HG02759 (cell line): ENCODE data around the gene PELI3.
"Not testable (repeated sequence)": the region's sequence is repeated elsewhere in the genome, so short reads cannot be mapped to it uniquely, and the experiment has no call there.

Experiments used
- ATAC-seq: cut with Tn5 transposase; IDR thresholded peaks from one replicate; pipeline ENCODE4 v1.9.1; 2021; ENCODE audit warnings: mild to moderate bottlenecking, moderate library complexity; ENCODE audit not compliant: unreplicated experiment

Gene PELI3

DNA sequence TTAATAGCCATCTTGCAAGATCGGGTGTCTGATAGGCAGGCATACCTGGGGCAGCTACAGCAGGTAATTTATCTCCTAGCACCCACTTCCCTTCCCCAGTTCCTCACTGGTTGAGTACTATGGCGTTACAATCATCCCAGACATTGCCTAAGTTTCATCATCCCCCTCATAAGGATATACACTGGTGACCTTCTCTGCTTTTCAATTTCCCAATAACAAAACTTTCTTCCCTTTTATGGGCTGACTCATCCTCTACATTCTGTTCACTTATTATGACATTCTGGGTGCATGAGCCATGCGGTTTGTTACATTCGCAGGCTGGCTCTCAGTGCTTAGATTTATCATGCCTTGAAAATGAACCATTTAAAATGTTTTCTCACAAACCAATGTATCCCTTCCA lies 23.1 kb upstream of the PELI3 start:
- no peak for ATAC-seq

DNA sequence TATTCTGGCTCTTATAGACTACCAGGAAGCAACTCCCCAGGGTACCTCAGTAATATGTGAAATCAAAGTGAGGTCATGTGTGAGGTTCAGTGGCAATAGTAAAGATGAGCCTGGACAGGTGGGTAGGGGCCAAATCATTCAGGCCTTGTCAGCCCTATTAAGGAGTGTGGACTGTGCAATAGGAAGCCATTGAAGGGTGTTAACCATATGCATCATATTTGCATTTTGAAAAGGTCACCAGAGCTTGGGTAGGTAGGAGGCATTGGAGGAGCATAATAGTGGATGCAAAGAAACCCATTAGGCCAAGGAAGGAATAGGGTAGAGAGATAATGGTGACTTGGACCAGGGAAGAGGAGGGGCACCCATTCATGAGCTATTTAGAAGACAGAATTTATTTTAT lies 19.7 kb upstream of the PELI3 start:
- no peak for ATAC-seq

DNA sequence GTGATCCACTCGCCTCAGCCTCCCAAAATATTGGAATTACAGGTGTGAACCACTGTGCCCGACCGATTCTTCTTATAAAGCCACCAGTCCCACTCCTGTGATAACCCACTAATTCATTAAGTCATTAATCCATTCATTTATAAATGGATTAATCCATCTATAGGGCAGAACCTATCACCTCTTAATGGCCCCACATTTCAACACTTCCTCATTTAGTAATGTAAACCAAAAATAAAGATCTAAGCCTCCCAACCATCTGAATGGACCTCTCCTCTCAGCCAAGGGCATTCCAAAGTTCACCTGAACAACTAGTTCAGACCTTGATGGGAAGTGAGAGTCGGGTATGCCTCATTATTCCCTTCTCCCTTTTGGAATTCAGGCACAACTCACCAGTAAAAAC lies 18.2 kb upstream of the PELI3 start:
- no peak for ATAC-seq

DNA sequence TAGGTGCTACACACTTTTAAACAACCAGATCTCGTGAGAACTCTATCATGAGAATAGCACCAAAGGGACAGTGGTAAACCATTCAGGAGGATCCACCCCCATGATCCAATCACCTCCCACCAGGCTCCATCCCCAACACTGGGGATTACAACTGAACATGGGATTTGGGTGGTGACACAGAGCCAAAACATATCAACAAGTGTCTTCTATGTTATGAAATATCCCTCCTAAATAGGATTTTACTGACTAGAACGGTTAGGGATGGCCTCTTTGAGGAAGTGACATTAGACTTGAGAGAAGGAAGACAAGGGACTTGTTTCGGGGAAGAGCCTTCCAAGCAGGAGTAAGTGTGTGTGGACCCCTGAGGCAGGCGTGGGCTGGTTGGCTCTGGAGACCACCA lies 16.1 kb upstream of the PELI3 start:
- ATAC-seq, result no peak

DNA sequence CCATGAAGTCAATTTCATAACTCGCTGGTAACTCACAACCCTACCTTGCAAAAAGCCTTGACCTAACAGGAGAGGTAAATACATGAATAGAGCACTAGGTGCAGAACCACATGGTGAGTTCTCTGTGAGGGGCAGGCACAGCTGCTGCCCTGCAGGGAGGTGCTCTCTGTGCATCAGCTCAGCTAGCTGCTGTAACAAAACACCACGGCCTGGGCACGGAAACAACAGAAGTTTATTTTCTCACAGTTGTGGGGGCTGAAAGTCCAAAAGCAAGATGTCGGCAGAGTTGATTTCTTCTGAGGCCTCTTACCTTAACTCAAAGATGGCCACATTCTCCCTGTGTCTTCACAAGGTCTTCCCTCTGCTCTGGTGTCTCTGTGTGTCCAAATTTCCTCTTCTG lies 15.0 kb upstream of the PELI3 start:
- ATAC-seq, result no peak

DNA sequence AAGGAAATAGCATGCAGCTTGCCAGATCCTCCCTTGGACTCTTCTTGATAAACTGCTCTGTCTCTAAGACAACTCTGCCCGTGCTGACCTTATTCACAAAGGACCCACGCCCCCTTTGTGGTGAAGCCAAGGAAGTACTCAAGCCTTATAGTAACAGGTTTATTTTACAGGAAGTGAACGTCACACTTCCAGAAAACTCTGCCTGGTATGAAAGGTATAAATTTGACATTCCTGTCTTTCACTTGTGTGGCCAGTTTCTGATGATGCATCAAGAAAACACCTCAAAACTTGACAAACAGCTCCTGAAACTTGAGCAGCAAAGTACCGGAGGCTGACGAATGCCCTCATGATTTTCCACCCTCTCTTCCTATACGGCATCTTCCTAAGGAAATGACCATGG lies 12.5 kb upstream of the PELI3 start:
- ATAC-seq, result no peak

DNA sequence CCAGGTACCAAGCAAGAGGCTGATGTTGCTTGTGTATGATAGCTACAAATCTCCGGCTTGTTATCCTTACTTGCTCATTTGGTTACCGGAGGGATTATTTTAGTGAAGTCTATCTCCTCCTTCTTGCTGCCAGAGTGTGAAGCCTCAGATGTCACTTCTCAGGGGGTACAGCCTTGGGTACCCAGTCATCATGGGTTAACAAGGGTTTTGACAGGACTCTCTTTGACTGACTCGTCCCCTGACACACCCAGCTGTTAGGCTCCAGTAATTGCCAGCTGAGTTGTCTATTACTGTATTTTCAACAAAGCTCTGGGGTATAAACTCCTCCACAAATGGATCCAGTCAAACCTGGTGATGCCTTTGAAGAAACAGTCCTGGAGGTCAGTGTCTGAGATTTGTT lies 11.9 kb upstream of the PELI3 start:
- no peak for ATAC-seq

DNA sequence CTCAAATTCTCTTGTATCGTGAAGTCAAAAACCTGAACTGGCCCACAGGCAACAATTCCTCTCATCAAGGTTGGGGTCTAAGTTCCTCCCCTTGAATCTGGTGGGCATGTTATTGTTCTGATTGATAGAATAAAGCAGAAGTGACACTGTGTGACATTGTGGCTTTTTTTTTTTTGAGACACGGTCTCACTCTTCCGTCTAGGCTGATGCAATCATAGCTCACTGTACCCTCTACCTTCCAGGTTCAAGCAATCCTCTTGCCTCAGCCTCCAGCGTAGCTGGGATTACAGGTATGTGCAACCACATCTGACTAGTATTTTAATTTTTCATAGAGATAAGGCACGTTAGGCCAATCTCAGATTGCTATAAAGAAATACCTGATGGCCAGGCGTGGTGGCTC lies 8.9 kb upstream of the PELI3 start:
- ATAC-seq, result no peak

DNA sequence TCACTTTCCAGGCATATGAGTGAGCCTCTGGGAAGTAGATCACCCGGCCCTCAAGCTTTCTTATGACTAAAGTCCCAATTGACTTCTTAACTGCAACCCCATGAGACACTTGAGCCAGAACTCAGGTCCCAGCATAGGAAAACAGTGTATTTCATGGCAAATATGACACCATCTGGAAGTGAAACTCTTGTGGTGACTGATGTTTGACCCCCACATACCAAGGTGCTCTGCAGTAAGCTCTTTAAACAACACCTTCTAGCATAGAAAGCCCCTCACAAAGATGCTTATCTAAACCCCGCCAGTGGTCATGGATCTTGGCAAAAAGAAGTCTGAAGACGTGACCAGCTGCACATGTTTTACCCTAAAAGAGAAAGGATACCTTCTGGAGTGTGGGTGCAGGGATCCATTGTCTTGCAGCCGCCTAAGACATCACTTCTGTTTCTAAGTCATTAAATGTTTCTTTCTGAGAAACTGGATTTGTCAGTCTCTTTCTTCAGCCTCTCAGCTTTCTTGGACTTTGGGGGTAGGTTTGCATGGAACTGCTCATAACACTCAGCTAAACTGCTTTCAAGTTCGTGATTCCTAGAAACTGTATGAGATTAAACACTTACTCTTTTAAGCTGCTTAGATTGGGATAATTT lies 7.4 kb upstream of the PELI3 start:
- no peak for ATAC-seq

DNA sequence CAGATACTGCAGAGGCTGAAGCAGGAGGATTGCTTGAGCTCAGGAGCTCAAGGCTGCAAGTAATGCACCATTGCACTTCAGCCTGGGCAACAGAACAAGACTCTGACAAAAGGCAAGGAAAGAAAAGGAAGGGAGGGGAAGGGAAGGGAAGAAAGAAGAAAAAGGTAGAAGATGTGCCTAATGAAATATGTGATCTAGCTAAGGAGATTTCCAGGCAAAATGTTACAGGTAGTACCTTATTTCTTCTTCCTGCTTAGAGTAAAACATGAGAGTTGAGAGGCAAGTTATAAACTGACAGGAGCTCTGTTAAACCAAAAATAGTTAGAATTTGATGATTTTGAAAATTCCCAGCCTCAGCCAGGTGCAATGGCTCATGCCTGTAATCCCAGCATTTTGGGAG lies 4.7 kb upstream of the PELI3 start:
- no peak for ATAC-seq

DNA sequence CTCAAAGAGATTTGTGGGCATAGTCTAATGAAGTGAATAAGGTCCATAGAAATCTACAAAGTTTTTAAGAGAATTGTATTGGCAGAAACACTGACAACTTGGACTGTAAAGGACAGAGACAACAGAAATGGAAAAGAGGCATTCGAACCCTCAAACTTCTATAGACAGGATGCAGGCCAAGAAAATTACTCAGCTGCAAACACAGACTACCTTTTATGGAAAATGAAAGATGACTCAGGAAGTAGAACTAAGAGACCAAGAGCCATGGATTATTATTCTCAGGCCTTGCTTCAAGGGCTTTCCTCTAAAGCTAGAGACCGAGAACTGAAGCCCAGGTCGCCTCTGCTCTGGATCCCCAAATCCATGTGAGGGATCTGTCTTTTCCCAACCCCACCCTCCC lies 3.8 kb upstream of the PELI3 start:
- no peak for ATAC-seq

DNA sequence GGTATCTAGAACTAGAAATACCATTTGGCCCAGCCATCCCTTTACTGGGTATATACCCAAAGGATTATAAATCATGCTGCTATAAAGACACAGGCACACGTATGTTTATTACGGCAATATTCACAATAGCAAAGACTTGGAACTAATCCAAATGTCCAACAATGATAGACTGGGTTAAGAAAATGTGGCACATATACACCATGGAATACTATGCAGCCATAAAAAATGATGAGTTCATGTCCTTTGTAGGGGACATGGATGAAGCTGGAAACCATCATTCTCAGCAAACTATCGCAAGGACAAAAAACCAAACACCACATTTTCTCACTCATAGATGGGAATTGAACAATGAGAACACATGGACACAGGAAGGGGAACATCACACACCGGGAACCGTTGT lies 2.6 kb upstream of the PELI3 start:
- not testable (repeated sequence) for ATAC-seq

DNA sequence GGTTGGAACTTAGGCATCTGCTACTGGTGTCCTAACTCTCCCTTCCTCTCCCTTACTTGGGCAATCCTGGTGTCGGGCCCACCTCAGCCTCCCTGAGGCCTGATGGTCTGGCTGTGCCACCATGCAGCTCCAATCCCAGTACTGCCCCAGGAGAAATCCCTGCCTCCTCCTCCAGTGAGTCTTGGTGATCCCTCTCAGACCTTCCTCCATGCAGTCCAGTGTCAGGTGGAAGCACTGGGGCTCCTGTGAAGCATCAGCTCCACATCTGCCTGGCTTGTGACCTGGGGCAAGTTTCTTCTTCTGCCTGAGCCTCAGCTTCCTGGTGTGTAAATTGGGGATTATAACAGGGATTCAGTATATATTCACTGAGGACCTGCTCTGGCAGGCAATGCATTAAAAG lies 1.8 kb upstream of the PELI3 start:
- no peak for ATAC-seq

DNA sequence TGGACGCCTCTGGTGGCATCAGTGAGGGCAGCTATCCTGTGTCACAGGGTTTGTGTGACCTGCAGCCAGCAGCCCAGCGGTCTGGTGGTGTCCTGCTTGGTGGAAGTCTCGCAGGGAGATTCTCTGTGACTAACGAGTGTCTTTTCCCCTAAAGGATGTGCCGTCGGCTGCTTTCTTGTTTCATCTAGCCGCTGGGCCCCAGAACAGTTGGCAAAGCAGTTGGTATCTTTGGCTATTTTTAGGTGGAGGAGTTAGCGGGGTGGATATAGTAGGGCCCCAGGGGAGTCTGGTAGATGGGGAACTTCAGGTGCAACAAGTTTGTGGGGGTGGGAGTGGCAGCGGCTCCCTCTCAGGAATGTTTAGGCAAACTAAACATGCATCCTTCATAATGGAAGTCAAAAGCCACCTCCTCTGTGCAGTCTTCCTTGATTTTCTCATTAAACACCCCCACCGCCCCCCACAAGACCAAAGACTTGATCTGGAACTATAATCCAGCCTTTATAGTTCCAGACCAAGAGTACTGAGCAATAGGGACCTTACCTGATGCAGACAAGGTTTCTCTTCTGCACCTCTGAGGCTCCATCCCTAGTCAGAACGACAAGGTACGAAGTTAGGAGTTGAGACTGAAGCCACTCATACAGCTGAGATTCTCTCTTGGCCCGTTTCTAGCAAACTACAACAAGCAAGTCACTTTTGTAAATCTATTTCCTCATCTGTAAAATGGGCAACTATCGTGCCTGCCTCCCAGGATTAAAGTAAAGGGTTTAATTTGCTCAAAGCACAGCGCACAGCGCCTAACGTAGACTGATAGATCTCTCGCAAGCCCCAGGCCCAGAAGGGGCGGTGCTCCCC lies 1.1 kb upstream of the PELI3 start:
- no peak for ATAC-seq

DNA sequence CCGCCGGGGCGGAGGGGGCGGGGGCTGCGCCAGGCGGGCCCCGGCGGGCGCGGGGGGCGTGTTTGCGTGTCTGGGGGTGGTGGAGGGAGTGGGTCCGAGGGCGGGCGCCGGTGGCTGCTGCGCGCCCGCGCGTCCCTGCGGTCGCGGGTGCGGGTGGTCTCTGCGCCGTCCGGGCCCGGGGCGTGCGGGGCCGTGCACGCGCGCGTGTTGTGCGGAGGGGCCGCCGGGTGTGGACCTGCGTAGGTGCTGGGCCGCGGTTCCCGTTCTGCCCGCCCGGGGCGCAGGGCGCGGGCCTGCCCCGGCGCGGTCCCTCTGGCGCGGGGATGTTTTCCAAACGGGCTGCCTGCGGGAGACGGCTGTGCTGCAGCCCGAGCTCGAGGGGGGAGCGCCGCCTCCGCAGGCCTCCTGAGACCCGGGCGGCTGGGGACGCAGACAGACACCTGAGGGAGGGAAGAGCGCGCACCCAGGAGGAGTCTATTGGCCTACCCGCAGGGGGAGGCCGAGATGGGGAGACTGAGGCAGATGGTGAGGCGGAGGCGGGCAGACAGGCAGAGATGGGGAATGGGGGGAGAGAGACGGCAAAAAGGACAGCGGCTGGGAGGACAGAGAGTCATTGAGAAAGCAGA lies 442 bp downstream of the PELI3 start:
- ATAC-seq, result peak; percentile 32

DNA sequence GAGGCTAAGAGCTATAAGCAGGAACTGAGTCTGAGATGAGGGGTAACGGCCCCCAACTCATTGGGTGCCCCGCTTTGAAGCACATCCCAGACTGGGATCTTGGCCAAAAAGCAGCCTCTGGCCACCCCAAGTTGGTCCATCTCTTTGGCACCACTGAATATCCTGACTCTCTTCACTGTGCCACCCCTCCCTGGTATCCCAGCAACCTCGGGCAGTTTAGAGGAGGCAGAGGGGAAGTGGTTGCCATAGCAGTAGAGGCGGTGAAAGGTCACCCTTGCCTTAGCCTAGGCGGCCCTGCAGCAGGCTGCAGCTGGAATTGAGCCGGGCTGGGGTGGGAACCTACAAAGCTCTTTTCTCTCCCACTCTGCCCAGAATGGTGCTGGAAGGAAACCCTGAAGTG lies 1.1 kb downstream of the PELI3 start:
- ATAC-seq, result no peak

DNA sequence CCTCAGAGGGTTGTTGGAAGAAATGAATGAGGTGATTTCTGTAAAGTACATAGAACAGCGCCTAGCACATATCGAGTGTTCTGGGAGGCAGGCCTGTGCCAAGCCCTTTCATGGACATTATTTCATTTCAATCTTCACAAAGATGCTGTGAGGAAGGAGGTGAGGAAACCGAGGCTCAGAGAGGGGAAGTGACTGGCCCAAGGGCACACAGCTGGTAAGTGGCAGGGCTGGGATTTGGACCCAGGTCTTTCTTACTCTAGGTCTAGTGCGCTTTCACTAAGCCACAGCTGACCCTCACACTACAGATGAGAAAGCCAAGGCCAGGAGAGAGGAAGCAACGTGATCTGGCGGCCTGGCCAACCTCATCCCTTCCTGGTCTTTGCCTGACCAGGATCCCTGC lies 2.0 kb downstream of the PELI3 start:
- no peak for ATAC-seq

DNA sequence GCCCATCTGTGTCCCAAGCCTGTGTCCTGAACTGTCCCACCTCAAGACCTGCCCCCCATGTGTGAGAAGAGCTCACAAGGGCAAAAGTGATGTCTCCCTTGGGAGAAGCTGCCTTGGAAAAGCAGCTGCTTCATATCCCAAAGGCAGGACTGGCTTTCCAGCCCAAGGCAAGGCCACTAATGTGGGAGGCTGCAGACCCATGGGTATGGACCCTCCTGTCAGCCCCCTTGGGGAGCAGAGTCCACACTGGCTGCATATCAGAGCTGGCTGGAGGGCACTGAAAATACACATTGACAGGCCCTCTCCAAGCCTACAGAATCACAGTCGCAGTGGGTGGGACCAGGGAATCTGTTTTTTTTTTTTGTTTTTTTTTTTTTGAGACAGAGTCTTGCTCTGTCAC lies 2.7 kb downstream of the PELI3 start:
- no peak for ATAC-seq

DNA sequence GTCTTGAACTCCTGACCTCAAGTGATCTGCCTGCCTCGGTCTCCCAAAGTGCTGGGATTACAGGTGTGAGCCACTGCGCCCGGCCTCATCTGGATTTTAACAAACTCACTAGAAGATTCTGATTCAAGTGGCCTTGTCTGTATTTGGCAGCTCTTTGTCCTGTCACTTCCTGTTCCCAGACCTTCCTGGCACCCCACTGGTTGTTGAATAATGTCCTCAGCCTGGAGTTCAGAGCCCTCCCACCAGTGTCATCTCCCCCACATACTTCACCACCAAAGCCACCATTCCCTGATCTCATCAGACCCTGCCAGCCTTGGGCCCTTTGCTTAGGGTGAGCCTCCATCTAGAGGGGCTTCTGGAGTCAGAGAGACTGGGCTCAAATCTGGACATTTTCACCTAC lies 3.3 kb downstream of the PELI3 start:
- ATAC-seq, result no peak

DNA sequence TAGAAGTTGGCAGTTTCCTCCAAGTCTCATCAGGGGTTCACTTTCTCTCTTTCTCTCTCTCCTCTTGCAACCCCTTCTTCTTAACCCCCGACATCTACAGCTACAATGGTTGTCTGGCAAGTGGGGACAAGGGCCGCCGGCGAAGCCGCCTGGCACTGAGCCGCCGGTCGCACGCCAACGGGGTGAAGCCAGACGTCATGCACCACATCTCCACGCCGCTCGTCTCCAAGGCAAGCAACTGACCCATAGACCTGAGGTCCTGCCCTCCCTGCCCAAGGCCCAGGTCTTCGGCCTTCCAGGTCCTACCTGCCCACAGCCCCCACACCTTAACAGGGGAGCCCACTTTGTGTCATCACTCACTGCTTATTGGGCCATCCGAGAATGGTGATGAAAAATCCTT lies 4.4 kb downstream of the PELI3 start:
- ATAC-seq, result no peak

DNA sequence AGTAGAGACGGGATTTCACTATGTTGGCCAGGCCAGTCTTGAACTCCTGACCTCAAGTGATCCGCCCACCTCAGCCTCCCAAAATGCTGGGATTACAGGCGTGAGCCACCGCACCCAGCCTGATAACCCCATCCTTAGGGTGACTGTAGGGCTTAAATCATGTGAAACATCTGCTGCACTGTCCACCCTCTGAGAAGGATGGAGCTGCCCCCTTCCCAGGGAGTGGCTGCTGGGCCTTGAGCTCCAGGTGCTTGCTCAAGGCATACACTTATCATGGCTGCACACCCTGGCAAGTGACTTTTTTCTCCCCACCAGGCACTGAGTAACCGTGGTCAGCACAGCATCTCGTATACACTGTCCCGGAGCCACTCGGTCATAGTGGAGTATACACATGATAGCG lies 5.3 kb downstream of the PELI3 start:
- no peak for ATAC-seq

DNA sequence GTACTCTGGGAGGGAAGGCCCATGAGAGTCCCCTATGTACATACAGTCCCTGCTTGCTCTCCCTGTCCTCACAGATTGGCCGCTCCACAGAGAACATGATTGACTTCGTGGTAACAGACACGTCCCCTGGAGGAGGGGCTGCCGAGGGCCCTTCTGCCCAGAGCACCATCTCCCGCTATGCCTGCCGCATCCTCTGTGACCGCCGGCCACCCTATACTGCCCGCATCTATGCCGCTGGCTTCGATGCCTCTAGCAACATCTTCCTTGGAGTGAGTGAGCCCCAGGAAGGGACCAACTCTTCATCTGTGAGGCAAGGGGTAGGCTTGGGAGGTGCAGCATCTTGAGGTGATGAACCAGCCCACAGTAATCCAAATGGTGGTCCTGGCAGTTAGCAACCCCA lies 6.5 kb downstream of the PELI3 start:
- no peak for ATAC-seq
